CD4-positive, alpha-beta memory T cell (primary cell): ENCODE data around the gene GPRC5C. TPM values are rescaled to one million over a fixed set of nuclear protein-coding genes. Genes with fewer than 3 reads are reported as not detected.

Experiments
- CTCF ChIA-PET: fragments of 350-600 bp; sonication (Branson Sonifier 250); formaldehyde crosslinking; loops from one replicate; lab custom pipeline; 2021; ENCODE audit warnings: inconsistent platforms; ENCODE audit not compliant: partially characterized antibody; lab: Charles Lee
- POLR2A ChIA-PET: fragments of 350-600 bp; sonication (Branson Sonifier 250); formaldehyde crosslinking; loops from one replicate; lab custom pipeline; 2021; ENCODE audit not compliant: partially characterized antibody; lab: Charles Lee
- DNase-seq, 5 donors: peaks; one replicate each; pipeline versions ENCODE4 v3.0.0 to v3.0.0-alpha.2; 2020 to 2022; ENCODE audit warnings: mixed read lengths in 1 of 5
- H3K27ac ChIP-seq: one replicate; pipeline ENCODE4 v1.7.0; 2013; ENCODE audit warnings: low read depth, low read length
- H3K27me3 ChIP-seq: 2 replicates; pipeline ENCODE4 v1.7.0; 2013; ENCODE audit warnings: mild to moderate bottlenecking, low read length, moderate library complexity; ENCODE audit not compliant: insufficient read depth
- H3K36me3 ChIP-seq: 2 replicates; pipeline ENCODE4 v1.7.0; 2013; ENCODE audit warnings: mild to moderate bottlenecking, low read length, moderate library complexity; ENCODE audit not compliant: insufficient read depth
- H3K4me1 ChIP-seq: 2 replicates; pipeline ENCODE4 v1.7.0; 2013; ENCODE audit warnings: mild to moderate bottlenecking, low read length, moderate library complexity; ENCODE audit not compliant: insufficient read depth
- H3K4me3 ChIP-seq, 2 donors: one replicate each; pipeline ENCODE4 v1.7.0; 2013; ENCODE audit warnings: low read length in 2 of 2, mild to moderate bottlenecking in 1 of 2
- H3K9me3 ChIP-seq, 2 donors: one replicate each; pipeline ENCODE4 v1.7.0; 2013; ENCODE audit warnings: low read length in 2 of 2, control low read depth in 1 of 2; ENCODE audit not compliant: control insufficient read depth in 1 of 2
- H3K27ac Mint-ChIP-seq, 7 donors: one replicate each; pipeline ENCODE4 v1.8.0; 2020 to 2021; ENCODE audit warnings: mixed read lengths in 7 of 7, mild to moderate bottlenecking in 6 of 7, inconsistent platforms in 3 of 7, moderate library complexity in 3 of 7
- H3K27me3 Mint-ChIP-seq, 2 donors: one replicate each; pipeline ENCODE4 v1.8.0; 2020 to 2021; ENCODE audit warnings: mixed read lengths in 2 of 2
- H3K36me3 Mint-ChIP-seq, 2 donors: one replicate each; pipeline ENCODE4 v1.8.0; 2020 to 2021; ENCODE audit warnings: mixed read lengths in 2 of 2, inconsistent platforms in 1 of 2, mild to moderate bottlenecking in 1 of 2
- H3K4me1 Mint-ChIP-seq, 4 donors: one replicate each; pipeline ENCODE4 v1.8.0; 2020 to 2021; ENCODE audit warnings: mixed read lengths in 4 of 4, mild to moderate bottlenecking in 1 of 4
- H3K4me3 Mint-ChIP-seq, 8 donors: one replicate each; pipeline ENCODE4 v1.8.0; 2020 to 2021; ENCODE audit warnings: mixed read lengths in 8 of 8, mild to moderate bottlenecking in 7 of 8, moderate library complexity in 6 of 8, inconsistent platforms in 3 of 8
- H3K9me3 Mint-ChIP-seq, 8 donors: one replicate each; pipeline ENCODE4 v1.8.0; 2020 to 2021; ENCODE audit warnings: mixed read lengths in 8 of 8, mild to moderate bottlenecking in 5 of 8, inconsistent platforms in 3 of 8, moderate library complexity in 1 of 8
- intact Hi-C: fragments of 100-400 bp; cut with micrococcal nuclease; formaldehyde crosslinking; loops from one replicate; pipeline ENCODE4 v1.15.1; 2023
- polyA plus RNA-seq, 2 donors: library from polyadenylated mRNA; unstranded; fragments of 300-500 nt; fragmentation: Illumina TruSeq; gene quantifications; one replicate each; pipeline ENCODE4 v1.2.3, GENCODE V29; 2021
- total RNA-seq, 2 experiments: library from RNA; stranded (reverse); gene quantifications; one replicate each; pipeline ENCODE4 v1.2.3, GENCODE V29; 2021

GPRC5C gene
- total and polyA plus RNA-seq, 4 experiments from 2014 or later: not detected

DNA sequence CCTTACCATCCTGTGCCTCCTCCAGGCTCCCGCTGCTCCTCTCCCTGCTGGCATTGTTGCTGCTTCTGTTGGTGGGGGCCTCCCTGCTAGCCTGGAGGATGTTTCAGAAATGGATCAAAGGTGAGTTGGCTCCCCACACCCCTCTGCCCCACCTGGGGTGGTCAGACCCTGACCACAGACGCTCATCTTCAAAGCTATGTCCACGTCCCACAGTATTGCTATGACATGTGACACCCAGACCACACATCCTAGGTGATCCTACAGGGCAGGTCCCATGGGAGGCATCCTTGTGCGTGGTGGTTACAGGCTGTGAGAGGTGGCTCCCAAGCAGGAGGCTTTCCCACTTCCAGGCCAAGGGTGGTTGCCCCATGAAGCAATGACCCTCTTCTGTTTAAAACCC lies 45.5 kb downstream of the GPRC5C start:
- no peak for DNase-seq
- POLR2A ChIA-PET: interaction anchor here (5.4 kb wide), 1 partner anchor 10 kb away, joined by 33 read pairs; the partner anchor contains the start of gene CD300A
- Histone ChIP-seq H3K4me1 (peaks cover 69% of the 10 kb centered on the region), H3K4me3 (no peak overlapping the region), H3K9me3 (peaks cover 0 to 4% of the 10 kb centered on the region in 2 donors), H3K27ac (no peak overlapping the region), H3K27me3 (no peaks in the 10 kb centered on the region), H3K36me3 (no peaks in the 10 kb centered on the region)
- Mint-ChIP-seq H3K9me3 (peaks cover 0 to 19% (median 10%) of the 10 kb centered on the region in 8 donors), H3K27me3 (no peaks in the 10 kb centered on the region), H3K4me1 (peaks cover 49 to 83% (median 65%) of the 10 kb centered on the region in 4 donors), H3K27ac (peak overlapping the region in 4 of 7 donors; percentile 9 to 93 (median 77)), H3K4me3 (peak overlapping the region in 3 of 8 donors; percentile 8 to 45 (median 22)), H3K36me3 (peaks cover 53 to 66% of the 10 kb centered on the region in 2 donors)
- intact Hi-C loops: no loop called here
- CTCF ChIA-PET: interaction anchor here (5.2 kb wide), 1 partner anchor 22 kb away, joined by 42 read pairs; no protein-coding TSS in a partner anchor

GRCh38 chr17:74478420-74479100 lies 46.7 kb downstream of the GPRC5C start:
- H3K27me3 ChIP-seq: no peaks in the 10 kb centered on the region
- CTCF ChIA-PET: interaction anchor here (1.1 to 5.2 kb wide), 4 partner anchors 15 to 111 kb away, joined by 4 to 42 read pairs (median 4); no protein-coding TSS in a partner anchor
- H3K36me3 Mint-ChIP-seq: peaks cover 53 to 67% of the 10 kb centered on the region in 2 donors
- H3K4me3 Mint-ChIP-seq: peak overlapping the region; percentile 8 to 83 (median 77)
- DNase-seq: peak in 2 of 5 donors; percentile 24 to 50
- peak overlapping the region; percentile 56 to 93 (median 86) for H3K27ac Mint-ChIP-seq
- H3K4me1 ChIP-seq: peaks cover 58% of the 10 kb centered on the region
- peaks cover 43 to 71% (median 57%) of the 10 kb centered on the region in 4 donors for H3K4me1 Mint-ChIP-seq
- H3K27ac ChIP-seq: no peak overlapping the region
- no peaks in the 10 kb centered on the region for H3K36me3 ChIP-seq
- no peaks in the 10 kb centered on the region for H3K27me3 Mint-ChIP-seq
- peaks cover 0 to 4% of the 10 kb centered on the region in 2 donors for H3K9me3 ChIP-seq
- intact Hi-C loops: no loop called here
- H3K4me3 ChIP-seq: peak overlapping the region; percentile 9 to 30
- peaks cover 0 to 19% (median 10%) of the 10 kb centered on the region in 8 donors for H3K9me3 Mint-ChIP-seq
- POLR2A ChIA-PET: interaction anchor here (1.5 to 5.4 kb wide), 2 partner anchors 11 to 20 kb away, joined by 4 to 33 read pairs; partner anchors contain the start of gene CD300A

DNA sequence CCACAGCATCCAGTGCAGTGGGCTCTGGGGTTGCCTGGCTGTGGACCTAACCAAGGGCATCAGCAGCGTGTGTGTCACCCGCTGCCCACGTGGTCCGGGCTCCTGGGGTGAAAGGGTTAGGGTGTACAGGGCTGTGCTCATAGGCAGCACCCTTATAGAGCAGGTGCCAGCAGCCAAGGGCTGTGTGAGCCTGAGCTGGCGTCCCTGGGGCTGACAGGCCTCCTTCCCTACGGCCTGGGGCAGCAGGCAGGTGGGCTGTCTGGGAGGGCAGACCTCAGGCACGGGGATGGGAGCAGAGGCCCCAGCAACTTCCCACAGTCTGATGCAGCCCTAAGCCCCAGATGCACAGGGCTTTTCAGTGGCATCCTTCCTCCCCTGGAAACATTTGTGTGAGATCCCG lies 48.4 kb downstream of the GPRC5C start:
- intact Hi-C loops: no loop called here
- peaks cover 0 to 11% (median 5%) of the 10 kb centered on the region in 8 donors for H3K9me3 Mint-ChIP-seq
- H3K4me1 Mint-ChIP-seq: peaks cover 31 to 60% (median 43%) of the 10 kb centered on the region in 4 donors
- Histone ChIP-seq H3K4me1 (peaks cover 41% of the 10 kb centered on the region), H3K4me3 (no peak overlapping the region), H3K36me3 (no peaks in the 10 kb centered on the region), H3K27me3 (no peaks in the 10 kb centered on the region), H3K9me3 (peaks cover 0 to 4% of the 10 kb centered on the region in 2 donors), H3K27ac (no peak overlapping the region)
- CTCF ChIA-PET: interaction anchor here (1.0 to 1.6 kb wide), 4 partner anchors 8 to 113 kb away, joined by 3 to 12 read pairs (median 4); no protein-coding TSS in a partner anchor
- peak overlapping the region in 2 of 8 donors; percentile 62 to 76 for H3K4me3 Mint-ChIP-seq
- H3K27ac Mint-ChIP-seq: peak overlapping the region in 3 of 7 donors; percentile 70 to 86 (median 85)
- no peak for DNase-seq
- H3K27me3 Mint-ChIP-seq: no peaks in the 10 kb centered on the region
- POLR2A ChIA-PET: interaction anchor here (1.2 to 1.5 kb wide), 2 partner anchors 16 to 21 kb away, joined by 4 read pairs; no protein-coding TSS in a partner anchor
- peaks cover 36 to 64% of the 10 kb centered on the region in 2 donors for H3K36me3 Mint-ChIP-seq

- H3K27ac ChIP-seq: no peak overlapping the region
- no peaks in the 10 kb centered on the region for H3K9me3 ChIP-seq
- Mint-ChIP-seq H3K27me3 (no peaks in the 10 kb centered on the region), H3K9me3 (peaks cover 0 to 1% (median 0%) of the 10 kb centered on the region in 8 donors), H3K27ac (peak overlapping the region in 4 of 7 donors; percentile 17 to 85 (median 65)), H3K36me3 (peaks cover 23 to 58% of the 10 kb centered on the region in 2 donors), H3K4me3 (no peak overlapping the region), H3K4me1 (peaks cover 30 to 51% (median 38%) of the 10 kb centered on the region in 4 donors)
- no peaks in the 10 kb centered on the region for H3K27me3 ChIP-seq
- no peak overlapping the region for H3K4me3 ChIP-seq
- CTCF ChIA-PET: interaction anchor here (1.0 to 1.6 kb wide), 2 partner anchors 25 to 114 kb away, joined by 3 to 12 read pairs; partner anchors contain the start of gene GPR142
- DNase-seq: no peak
- H3K36me3 ChIP-seq: no peaks in the 10 kb centered on the region
- H3K4me1 ChIP-seq: peaks cover 37% of the 10 kb centered on the region
- intact Hi-C loops: no loop called here
- POLR2A ChIA-PET: interaction anchor here (1.2 kb wide), 2 partner anchors 15 to 108 kb away, joined by 3 to 4 read pairs; partner anchors contain the start of gene CD300A
Observed at GRCh38 chr17:74481621-74482020, 49.7 kb downstream of the GPRC5C start.

DNA sequence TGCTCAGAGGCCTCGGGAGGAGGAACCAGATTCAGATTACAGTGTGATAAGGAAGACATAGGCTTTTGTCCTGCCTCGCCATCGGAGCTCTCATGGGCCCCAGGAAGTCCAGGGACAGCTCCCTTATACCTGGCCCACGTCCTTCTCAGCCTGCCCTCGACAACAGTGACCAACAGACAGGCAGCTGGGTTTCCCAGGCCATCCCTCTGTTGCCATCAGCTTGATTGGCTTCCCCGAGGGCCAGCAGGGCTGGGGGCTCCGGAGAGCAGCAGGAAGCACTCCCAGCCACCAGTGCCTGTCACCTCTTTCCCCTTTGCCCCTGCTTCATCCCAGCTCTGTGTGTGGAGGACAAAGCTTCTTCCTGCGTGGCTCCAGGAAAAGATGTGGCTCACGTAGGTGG lies 52.2 kb downstream of the GPRC5C start:
- Histone ChIP-seq H3K4me1 (peaks cover 19% of the 10 kb centered on the region), H3K4me3 (no peak overlapping the region), H3K36me3 (no peaks in the 10 kb centered on the region), H3K27me3 (no peaks in the 10 kb centered on the region), H3K9me3 (no peaks in the 10 kb centered on the region), H3K27ac (no peak overlapping the region)
- H3K27me3 Mint-ChIP-seq: no peaks in the 10 kb centered on the region
- no peak overlapping the region for H3K4me3 Mint-ChIP-seq
- DNase-seq: no peak
- POLR2A ChIA-PET: interaction anchor here (0.7 kb wide), 1 partner anchor 15 kb away, joined by 3 read pairs; no protein-coding TSS in a partner anchor
- peak overlapping the region in 2 of 7 donors; percentile 10 to 37 for H3K27ac Mint-ChIP-seq
- peaks cover 18 to 34% (median 25%) of the 10 kb centered on the region in 4 donors for H3K4me1 Mint-ChIP-seq
- CTCF ChIA-PET: interaction anchor here (1.2 to 2.0 kb wide), 5 partner anchors 12 to 105 kb away, joined by 4 to 11 read pairs (median 6); no protein-coding TSS in a partner anchor
- peaks cover 0 to 4% (median 0%) of the 10 kb centered on the region in 8 donors for H3K9me3 Mint-ChIP-seq
- intact Hi-C loops: no loop called here
- peaks cover 21 to 51% of the 10 kb centered on the region in 2 donors for H3K36me3 Mint-ChIP-seq

- Histone ChIP-seq H3K27ac (no peak overlapping the region), H3K36me3 (no peaks in the 10 kb centered on the region), H3K9me3 (no peaks in the 10 kb centered on the region), H3K27me3 (no peaks in the 10 kb centered on the region), H3K4me1 (peaks cover 8% of the 10 kb centered on the region), H3K4me3 (no peak overlapping the region)
- intact Hi-C loops: no loop called here
- Mint-ChIP-seq H3K36me3 (peaks cover 27 to 50% of the 10 kb centered on the region in 2 donors), H3K4me1 (peaks cover 10 to 27% (median 18%) of the 10 kb centered on the region in 4 donors), H3K27me3 (no peaks in the 10 kb centered on the region), H3K4me3 (no peak overlapping the region), H3K27ac (peak overlapping the region in 3 of 7 donors; percentile 7 to 35 (median 8)), H3K9me3 (peaks cover 0 to 6% (median 0%) of the 10 kb centered on the region in 8 donors)
- CTCF ChIA-PET: interaction anchor here (1.5 to 1.8 kb wide), 2 partner anchors 31 to 106 kb away, joined by 4 to 8 read pairs; no protein-coding TSS in a partner anchor
- POLR2A ChIA-PET: interaction anchor here (1.0 kb wide), 1 partner anchor 50 kb away, joined by 3 read pairs; no protein-coding TSS in a partner anchor
- no peak for DNase-seq
Observed at GRCh38 chr17:74485022-74485743, 53.3 kb downstream of the GPRC5C start.
